GM23338 (cell line): ENCODE data around the gene FRS2.

Source experiments
- CREB1 ChIP-seq: fragments of 250-450 bp; sonication (Bioruptor Pico); IDR thresholded peaks from 2 replicates; pipeline ENCODE4 v1.5.0; 2020; ENCODE audit warnings: low read depth, mild to moderate bottlenecking, moderate library complexity
- CTCF ChIP-seq, 2 experiments: fragments of 200-600 bp in 1 of 2; sonication (generic) in 1 of 2; conservative IDR thresholded peaks; 2 replicates each; pipeline versions ENCODE4 v1.5.1 to v1.6.1; 2016 to 2017; ENCODE audit warnings: antibody characterized with exemption in 2 of 2, low read depth in 2 of 2, mild to moderate bottlenecking in 2 of 2, moderate library complexity in 1 of 2
- ETS1 ChIP-seq: IDR thresholded peaks from 2 replicates; pipeline ENCODE4 v1.6.1; 2016; ENCODE audit warnings: antibody characterized with exemption
- EZH2 ChIP-seq: fragments of 200-600 bp; sonication (generic); IDR thresholded peaks from one replicate; pipeline ENCODE4 v1.8.0; 2017; ENCODE audit warnings: antibody characterized with exemption, mild to moderate bottlenecking, low read depth; ENCODE audit not compliant: unreplicated experiment
- EZH2phosphoT487 ChIP-seq: fragments of 200-600 bp; sonication (generic); IDR thresholded peaks from one replicate; pipeline ENCODE4 v1.8.1; 2018; ENCODE audit warnings: antibody characterized with exemption; ENCODE audit not compliant: unreplicated experiment
- JUNB ChIP-seq: IDR thresholded peaks from one replicate; pipeline ENCODE4 v1.6.1; 2016; ENCODE audit warnings: antibody characterized with exemption; ENCODE audit not compliant: unreplicated experiment
- NANOG ChIP-seq: IDR thresholded peaks from 2 replicates; pipeline ENCODE4 v1.6.1; 2016; ENCODE audit warnings: antibody characterized with exemption, borderline replicate concordance
- POLR2AphosphoS5 ChIP-seq: IDR thresholded peaks from 2 replicates; pipeline ENCODE4 v1.6.1; 2016; ENCODE audit warnings: antibody characterized with exemption, low read depth
- REST ChIP-seq: IDR thresholded peaks from one replicate; pipeline ENCODE4 v1.6.1; 2018; ENCODE audit warnings: antibody characterized with exemption; ENCODE audit not compliant: unreplicated experiment
- STAT1 ChIP-seq: IDR thresholded peaks from one replicate; pipeline ENCODE4 v1.6.1; 2016; ENCODE audit warnings: antibody characterized with exemption; ENCODE audit not compliant: unreplicated experiment
- ZNF462 ChIP-seq: fragments of 250-450 bp; sonication (Bioruptor Pico); IDR thresholded peaks from 2 replicates; pipeline ENCODE4 v1.5.0; 2020; ENCODE audit warnings: mild to moderate bottlenecking, moderate library complexity

- TF ChIP-seq EZH2 (no peak), POLR2AphosphoS5 (no peak), CTCF (conservative IDR thresholded peaks at IDR 0.05; ENCODE audit: low read depth in 2 of 2) (no peak), CREB1 (CRISPR knock-in tag) (no peak), EZH2phosphoT487 (no peak), ETS1 (no peak), NANOG (no peak), ZNF462 (no peak), REST (no peak), STAT1 (no peak), JUNB (no peak)
Observed at GRCh38 chr12:69524331-69524630, 54.1 kb downstream of the FRS2 start.
